SK-N-SH treated with all-trans-retinoic acid at 6 μM for 48 hours (cell line): ENCODE results near the gene RNH1.

Experiments
- ATAC-seq: fragments of 200-7000 bp; cut with Tn5 transposase; 3 replicates; pipeline ENCODE4 v1.9.1; 2020; ENCODE audit warnings: mild to moderate bottlenecking, moderate library complexity
- BACH2 ChIP-seq: fragments of 250-450 bp; sonication (Bioruptor Pico); IDR thresholded peaks from 2 replicates; pipeline ENCODE4 v1.9.0; 2021; ENCODE audit warnings: mild to moderate bottlenecking, borderline replicate concordance
- CREB5 ChIP-seq: fragments of 250-450 bp; sonication (Bioruptor Pico); IDR thresholded peaks from 2 replicates; pipeline ENCODE4 v1.5.1; 2020; ENCODE audit warnings: low read depth, mild to moderate bottlenecking, moderate library complexity
- CSDC2 ChIP-seq: fragments of 250-450 bp; sonication (Bioruptor Pico); IDR thresholded peaks from 2 replicates; pipeline ENCODE4 v1.5.0; 2020; ENCODE audit warnings: mild to moderate bottlenecking, moderate library complexity
- CSRNP3 ChIP-seq: fragments of 250-450 bp; sonication (Bioruptor Pico); IDR thresholded peaks from 2 replicates; pipeline ENCODE4 v1.5.1; 2021; ENCODE audit warnings: mild to moderate bottlenecking, moderate library complexity
- ESRRG ChIP-seq: fragments of 250-450 bp; sonication (Bioruptor Pico); IDR thresholded peaks from 2 replicates; pipeline ENCODE4 v1.6.1; 2021; ENCODE audit warnings: mild to moderate bottlenecking
- GLIS3 ChIP-seq: fragments of 250-450 bp; sonication (Bioruptor Pico); IDR thresholded peaks from 2 replicates; pipeline ENCODE4 v1.5.0; 2020; ENCODE audit warnings: mild to moderate bottlenecking, moderate library complexity
- ISL1 ChIP-seq: fragments of 250-450 bp; sonication (Bioruptor Pico); IDR thresholded peaks from 2 replicates; pipeline ENCODE4 v2.1.2; 2022; ENCODE audit warnings: mild to moderate bottlenecking, moderate library complexity
- OSR1 ChIP-seq: fragments of 250-450 bp; sonication (Bioruptor Pico); IDR thresholded peaks from 2 replicates; pipeline ENCODE4 v1.8.0; 2022; ENCODE audit warnings: moderate library complexity, mild to moderate bottlenecking, inconsistent platforms
- PATZ1 ChIP-seq: fragments of 250-450 bp; sonication (Bioruptor Pico); IDR thresholded peaks from 2 replicates; pipeline ENCODE4 v1.8.0; 2020; ENCODE audit warnings: mild to moderate bottlenecking, moderate library complexity, borderline replicate concordance
- POU6F1 ChIP-seq: fragments of 250-450 bp; sonication (Bioruptor Pico); IDR thresholded peaks from 2 replicates; pipeline ENCODE4 v1.8.0; 2021; ENCODE audit warnings: low read depth, mild to moderate bottlenecking, moderate library complexity, borderline replicate concordance
- PPARA ChIP-seq: fragments of 250-450 bp; sonication (Bioruptor Pico); IDR thresholded peaks from 2 replicates; pipeline ENCODE4 v1.5.0; 2020; ENCODE audit warnings: mild to moderate bottlenecking, borderline replicate concordance
- SNAI2 ChIP-seq: fragments of 250-450 bp; sonication (Bioruptor Pico); IDR thresholded peaks from 2 replicates; pipeline ENCODE4 v1.5.0; 2020; ENCODE audit warnings: mild to moderate bottlenecking, moderate library complexity
- TCF4 ChIP-seq: fragments of 250-450 bp; sonication (Bioruptor Pico); IDR thresholded peaks from 2 replicates; pipeline ENCODE4 v1.8.0; 2021; ENCODE audit warnings: mild to moderate bottlenecking, moderate library complexity, borderline replicate concordance
- TOX ChIP-seq: fragments of 250-450 bp; sonication (Bioruptor Pico); IDR thresholded peaks from 2 replicates; pipeline ENCODE4 v1.8.0; 2021; ENCODE audit warnings: mild to moderate bottlenecking, moderate library complexity, borderline replicate concordance
- TSHZ2 ChIP-seq: fragments of 250-450 bp; sonication (Bioruptor Pico); IDR thresholded peaks from 2 replicates; pipeline ENCODE4 v1.5.0; 2020; ENCODE audit warnings: mild to moderate bottlenecking, moderate library complexity
- ZC3H10 ChIP-seq: fragments of 250-450 bp; sonication (Bioruptor Pico); IDR thresholded peaks from 2 replicates; pipeline ENCODE4 v1.5.1; 2021; ENCODE audit warnings: mild to moderate bottlenecking, moderate library complexity
- ZFP3 ChIP-seq: fragments of 250-450 bp; sonication (Bioruptor Pico); IDR thresholded peaks from 2 replicates; pipeline ENCODE4 v1.5.0; 2020; ENCODE audit warnings: mild to moderate bottlenecking, moderate library complexity
- ZFP30 ChIP-seq: fragments of 450-650 bp; formaldehyde crosslinking; IDR thresholded peaks from 2 replicates; pipeline ENCODE4 v1.5.0; 2022; ENCODE audit warnings: mild to moderate bottlenecking, moderate library complexity
- ZNF565 ChIP-seq: fragments of 450-650 bp; formaldehyde crosslinking; conservative IDR thresholded peaks from 2 replicates; pipeline ENCODE4 v1.5.0; 2020; ENCODE audit warnings: low read depth, mild to moderate bottlenecking, moderate library complexity
- ZNF70 ChIP-seq: fragments of 450-650 bp; formaldehyde crosslinking; IDR thresholded peaks from 2 replicates; pipeline ENCODE4 v1.5.0; 2020; ENCODE audit warnings: mild to moderate bottlenecking, moderate library complexity

The RNH1 gene

GRCh38 chr11:473962-474785 is 32.9 kb downstream of the RNH1 start (continued):
- TF ChIP-seq POU6F1 (CRISPR knock-in tag) (no peak), GLIS3 (CRISPR knock-in tag) (no peak), ZFP30 (CRISPR knock-in tag) (no peak), CSDC2 (CRISPR knock-in tag) (no peak), SNAI2 (no peak), ESRRG (CRISPR knock-in tag) (no peak)
- TF ChIP-seq, all 23 proteins: peak for 0

- no peak for TF ChIP-seq BACH2 (CRISPR knock-in tag)
- no peak for TF ChIP-seq ZFP30 (CRISPR knock-in tag)
- TF ChIP-seq TOX (CRISPR knock-in tag) = no peak
- no peak for TF ChIP-seq OSR1 (CRISPR knock-in tag)
- no peak for TF ChIP-seq CSDC2 (CRISPR knock-in tag)
- no peak; the same call in 2 of the 3 replicates for ATAC-seq
These were observed 33.6 kb downstream of the RNH1 start for GRCh38 chr11:473415-473814.

GRCh38 chr11:472816-473215 is 34.2 kb downstream of the RNH1 start:
- TF ChIP-seq ZFP3 = no peak
- no peak for TF ChIP-seq CSDC2 (CRISPR knock-in tag)
- TF ChIP-seq CSRNP3 = no peak
- TF ChIP-seq ZNF70 (CRISPR knock-in tag) = no peak
- TF ChIP-seq, all 23 proteins: peak for 0
- ATAC-seq = no peak

- ATAC-seq = no peak
- no peak for TF ChIP-seq GLIS3 (CRISPR knock-in tag)
- TF ChIP-seq POU6F1 (CRISPR knock-in tag) = no peak
- no peak for TF ChIP-seq ISL1
- no peak for TF ChIP-seq ESRRG (CRISPR knock-in tag)
- no peak for TF ChIP-seq BACH2 (CRISPR knock-in tag)
- TF ChIP-seq ZFP30 (CRISPR knock-in tag) = no peak
- TF ChIP-seq TSHZ2 (CRISPR knock-in tag) = no peak
- no peak for TF ChIP-seq PATZ1 (CRISPR knock-in tag)
- TF ChIP-seq TCF4 (CRISPR knock-in tag) = no peak
- TF ChIP-seq PPARA (CRISPR knock-in tag) = no peak
- TF ChIP-seq CSDC2 (CRISPR knock-in tag) = no peak
- TF ChIP-seq ZNF70 (CRISPR knock-in tag) = no peak
- TF ChIP-seq ZC3H10 (CRISPR knock-in tag) = no peak
- no peak for TF ChIP-seq OSR1 (CRISPR knock-in tag)
- no peak for TF ChIP-seq CREB5 (CRISPR knock-in tag)
- TF ChIP-seq ZNF565 (CRISPR knock-in tag) = no peak
These were observed 34.8 kb downstream of the RNH1 start for GRCh38 chr11:472272-472671.
